ENCODE results near the gene AP1G2. TPM values are rescaled to one million over a fixed set of nuclear protein-coding genes. Genes with fewer than 3 reads are reported as not detected.

AP1G2 gene
- total RNA-seq, 1 experiment from 2014 or later = 155 TPM

GRCh38 chr14:23579739-23580138, 12.1 kb upstream of the AP1G2 start:
- TF ChIP-seq MAX (IDR thresholded peaks at IDR 0.05) (no peak), POLR2AphosphoS5 (IDR thresholded peaks at IDR 0.05; ENCODE audit: low read depth, low read length) (no peak), RAD21 (IDR thresholded peaks at IDR 0.05; ENCODE audit: low read depth) (no peak), EZH2phosphoT487 (IDR thresholded peaks at IDR 0.05; ENCODE audit: borderline replicate concordance) (no peak), CEBPB (IDR thresholded peaks at IDR 0.05; ENCODE audit: low read depth) (no peak), CBX3 (IDR thresholded peaks at IDR 0.05; ENCODE audit: low read depth) (no peak), ATF3 (IDR thresholded peaks at IDR 0.05) (no peak), EGR1 (IDR thresholded peaks at IDR 0.05; ENCODE audit: low read depth) (no peak), SIN3A (IDR thresholded peaks at IDR 0.05; ENCODE audit: low read depth) (no peak), ZFX (IDR thresholded peaks at IDR 0.05) (no peak), REST (IDR thresholded peaks at IDR 0.05; ENCODE audit: low read depth) (no peak), TCF7L2 (IDR thresholded peaks at IDR 0.05; ENCODE audit: borderline replicate concordance, extremely low read depth, insufficient read depth, insufficient read length) (no peak), ZBTB33 (IDR thresholded peaks at IDR 0.05; ENCODE audit: extremely low read depth, insufficient replicate concordance, low read length) (no peak), EZH2 (IDR thresholded peaks at IDR 0.05) (no peak)
- ChIA-PET CTCF (no interaction called here), RAD21 (ENCODE audit: low non-redundant PET in 1 of 2, low total read pairs in 2 of 2, uncharacterized antibody in 2 of 2, unreplicated experiment in 2 of 2) (no interaction called here), POLR2A (no interaction called here)
- DNase-seq (ENCODE audit: low read depth, low spot score) (no peak), ATAC-seq (no peak)
- Histone ChIP-seq H3K27me3 (ENCODE audit: insufficient read depth, low read length) (no peaks in the 10 kb centered on the region), H3K4me3 (replicated peaks in 1 of 2; ENCODE audit: low read depth in 1 of 2, low read length in 2 of 2) (no peak overlapping the region), H3K4me2 (ENCODE audit: low read length) (no peak overlapping the region), H2AFZ (ENCODE audit: low read depth, low read length, poor library complexity, severe bottlenecking) (no peak overlapping the region), H3K4me1 (ENCODE audit: control insufficient read depth in 1 of 2, insufficient read depth in 2 of 2, low read length in 2 of 2) (no peaks in the 10 kb centered on the region), H3K79me2 (ENCODE audit: insufficient read depth, low read length) (no peaks in the 10 kb centered on the region), H3K9me3 (ENCODE audit: control insufficient read depth in 1 of 2, insufficient read depth in 1 of 2, low read depth in 1 of 2, low read length in 2 of 2) (no peaks in the 10 kb centered on the region), H3K27ac (ENCODE audit: low read depth, low read length) (no peak overlapping the region), H4K20me1 (ENCODE audit: insufficient read depth) (no peaks in the 10 kb centered on the region), H3K9me2 (ENCODE audit: insufficient read depth) (no peaks in the 10 kb centered on the region), H3K36me3 (ENCODE audit: control insufficient read depth in 1 of 2, insufficient read depth in 2 of 2, low read length in 2 of 2) (no peaks in the 10 kb centered on the region), H3K9ac (ENCODE audit: low read length) (no peak overlapping the region)
- no TSS peak for BruUV-seq (replicated peaks)
- intact Hi-C loops (cut with micrococcal nuclease) = no loop called here
